SK-N-SH (cell line): ENCODE results near the gene ABAT. TPM values are rescaled to one million over a fixed set of nuclear protein-coding genes. Genes with fewer than 3 reads are reported as not detected.
A peak's percentile ranks its signal among the peaks of the same experiment; 100 is the strongest.

Experiments used
- CTCF ChIA-PET: fragments of 300-600, 350-600 bp; formaldehyde crosslinking; extraction: SDS; loops from one replicate; lab custom pipeline; 2021; lab: Yijun Ruan, JAX
- POLR2A ChIA-PET: fragments of 350-600 bp; sonication (Branson Sonifier 250); formaldehyde crosslinking; extraction: SDS; loops from one replicate; lab custom pipeline; 2020; ENCODE audit warnings: antibody characterized with exemption, inconsistent platforms; lab: Yijun Ruan, JAX
- DNase-seq: peaks from one replicate; pipeline ENCODE4 v3.0.0; 2012
- H2AFZ ChIP-seq: fragments of 200-600 bp; sonication (generic); 2 replicates; pipeline ENCODE4 v1.8.1; 2016; ENCODE audit warnings: antibody characterized with exemption, mild to moderate bottlenecking, low read depth
- H3F3A ChIP-seq: fragments of 200-600 bp; sonication (generic); replicated peaks from 2 replicates; pipeline ENCODE3; 2016; ENCODE audit warnings: antibody characterized with exemption, mild to moderate bottlenecking; ENCODE audit not compliant: insufficient read depth
- H3K27ac ChIP-seq, 2 experiments: fragments of 200-500 bp in 1 of 2; fragments of 200-600 bp in 1 of 2; sonication (Bioruptor generic) in 1 of 2; sonication (generic), shearing (Covaris generic) in 1 of 2; 2 replicates each; pipeline versions ENCODE4 v1.5.1 to v1.6.1; 2014 to 2016; ENCODE audit warnings: low read depth in 2 of 2, inconsistent platforms in 1 of 2, low read length in 1 of 2, mild to moderate bottlenecking in 1 of 2, mixed read lengths in 1 of 2
- H3K27me3 ChIP-seq: fragments of 200-600 bp; sonication (generic), shearing (Covaris generic); 2 replicates; pipeline ENCODE4 v1.6.1; 2016; ENCODE audit warnings: mixed run types; ENCODE audit not compliant: insufficient read depth
- H3K36me3 ChIP-seq, 2 experiments: fragments of 200-500 bp in 1 of 2; fragments of 200-600 bp in 1 of 2; sonication (Bioruptor generic) in 1 of 2; sonication (generic) in 1 of 2; replicated peaks in 1 of 2; 2 replicates each; pipeline versions ENCODE3 to v1.5.1; 2014 to 2016; ENCODE audit warnings: low read length in 1 of 2, mild to moderate bottlenecking in 1 of 2; ENCODE audit not compliant: insufficient read depth in 2 of 2, control insufficient read depth in 1 of 2
- H3K4me1 ChIP-seq, 2 experiments: fragments of 200-500 bp in 1 of 2; fragments of 200-600 bp in 1 of 2; sonication (Bioruptor generic) in 1 of 2; sonication (generic), shearing (Covaris generic) in 1 of 2; 2 replicates each; pipeline versions ENCODE4 v1.5.1 to v1.6.1; 2014 to 2016; ENCODE audit warnings: low read depth in 1 of 2, low read length in 1 of 2, mixed run types in 1 of 2; ENCODE audit not compliant: insufficient read depth in 2 of 2, control insufficient read depth in 1 of 2
- H3K4me2 ChIP-seq: fragments of 200-600 bp; sonication (generic), shearing (Covaris generic); 2 replicates; pipeline ENCODE4 v1.6.1; 2017; ENCODE audit warnings: mixed run types
- H3K4me3 ChIP-seq, 2 experiments: fragments of 200-500 bp in 1 of 2; fragments of 200-600 bp in 1 of 2; sonication (Bioruptor generic) in 1 of 2; sonication (generic), shearing (Covaris generic) in 1 of 2; 2 replicates each; pipeline versions ENCODE4 v1.5.1 to v1.8.1; 2014 to 2016; ENCODE audit warnings: low read depth in 2 of 2, inconsistent platforms in 1 of 2, low read length in 1 of 2, mild to moderate bottlenecking in 1 of 2, mixed read lengths in 1 of 2, moderate library complexity in 1 of 2
- H3K79me2 ChIP-seq: fragments of 200-600 bp; sonication (generic); 2 replicates; pipeline ENCODE4 v1.8.1; 2017; ENCODE audit warnings: mild to moderate bottlenecking; ENCODE audit not compliant: insufficient read depth
- H3K9ac ChIP-seq: fragments of 200-600 bp; sonication (generic); 2 replicates; pipeline ENCODE4 v1.6.1; 2017; ENCODE audit warnings: mixed run types
- H3K9me2 ChIP-seq: fragments of 200-600 bp; sonication (generic); 2 replicates; pipeline ENCODE4 v1.6.1; 2017; ENCODE audit warnings: mixed run types
- H3K9me3 ChIP-seq: fragments of 200-600 bp; sonication (generic); 2 replicates; pipeline ENCODE4 v1.6.1; 2017; ENCODE audit warnings: mixed run types, mild to moderate bottlenecking, moderate library complexity
- H4K20me1 ChIP-seq: fragments of 200-600 bp; sonication (generic); 2 replicates; pipeline ENCODE4 v1.6.1; 2017; ENCODE audit warnings: mild to moderate bottlenecking, mixed run types; ENCODE audit not compliant: insufficient read depth
- FOSL2 ChIP-seq: IDR thresholded peaks from 2 replicates; pipeline ENCODE4 v1.4.0; 2012; ENCODE audit warnings: low read depth, mild to moderate bottlenecking, moderate library complexity, borderline replicate concordance
- FOXM1 ChIP-seq: IDR thresholded peaks from 2 replicates; pipeline ENCODE4 v1.4.0; 2012; ENCODE audit warnings: low read depth, mild to moderate bottlenecking
- GABPA ChIP-seq: IDR thresholded peaks from 2 replicates; pipeline ENCODE4 v1.4.0; 2012; ENCODE audit warnings: low read depth, mild to moderate bottlenecking
- GATA2 ChIP-seq: sonication (generic); formaldehyde crosslinking; IDR thresholded peaks from 2 replicates; pipeline ENCODE4 v1.5.0; 2020; ENCODE audit warnings: mild to moderate bottlenecking, missing genetic modification reagents
- TCF12 ChIP-seq: IDR thresholded peaks from 2 replicates; pipeline ENCODE4 v1.4.0; 2012
- USF2 ChIP-seq: fragments of 150-350 bp; IDR thresholded peaks from 2 replicates; pipeline ENCODE4 v1.6.1; 2017; ENCODE audit warnings: antibody characterized with exemption, low read length, low read depth, borderline replicate concordance
- WGBS: methylation state at CpG from one replicate; pipeline ENCODE4 v1.1.6; 2017; ENCODE audit warnings: low lambda C conversion rate; 5-methylcytosine and 5-hydroxymethylcytosine counted together
- polyA plus RNA-seq, 3 experiments: library from polyadenylated mRNA; depleted of rRNA; stranded (reverse); fragments of >200 nt; gene quantifications; 2 replicates each; pipeline ENCODE4 v1.2.3, GENCODE V29; 2012
- TF ChIP-seq, protein P1 (sequence below): IDR thresholded peaks from 2 replicates; pipeline ENCODE4; 2012

ABAT gene
- polyA plus RNA-seq, 1 of the 3 experiments (the other 2 are of a cell fraction) = 4.7 TPM

DNA sequence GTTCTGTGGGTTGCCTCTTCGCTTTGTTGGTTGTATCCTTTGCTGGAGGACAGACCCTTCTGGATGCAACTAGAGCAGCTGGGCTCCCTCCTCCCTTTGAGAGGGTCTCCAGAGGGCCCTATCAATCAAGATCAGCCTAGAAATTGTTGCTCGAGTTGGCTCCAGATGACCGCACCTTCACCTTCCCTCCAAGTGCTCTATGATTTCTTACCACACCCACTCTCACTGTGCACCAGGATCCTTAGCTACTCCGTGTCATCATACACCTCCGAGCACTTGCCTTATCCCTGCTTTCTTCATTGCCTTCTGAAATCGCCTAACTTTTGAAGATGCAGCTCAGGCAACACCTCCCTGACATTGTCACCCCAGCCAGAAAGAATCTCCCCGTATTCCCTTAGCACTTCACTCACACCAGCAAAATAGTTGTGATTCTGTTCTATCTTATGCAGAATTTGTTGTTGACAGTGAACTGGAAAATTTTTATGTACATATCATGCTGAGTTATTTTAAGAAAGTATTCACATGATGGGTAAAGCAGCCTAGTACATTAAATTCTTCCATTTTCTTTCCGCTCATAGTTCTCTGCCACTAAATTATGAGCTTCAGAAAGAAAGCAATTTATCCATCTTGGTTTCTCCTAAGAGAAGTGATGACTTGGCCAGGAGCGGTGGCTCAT, 52.9 kb downstream of the ABAT start:
- ChIA-PET CTCF (interaction anchor here (0.7 to 1.0 kb wide), 2 partner anchors 14 to 153 kb away, joined by 3 to 4 read pairs; no protein-coding TSS in a partner anchor), POLR2A (no interaction called here)
- no peak overlapping the region for H3K4me2 ChIP-seq

GRCh38 chr16:8727857-8728618, 53.6 kb downstream of the ABAT start:
- 49% methylated on average over 13 of the region's 13 CpGs for WGBS
- H3K79me2 ChIP-seq = no peaks in the 10 kb centered on the region
- 0 out of 2 replicates have a peak, but pooled peaks have one; percentile 9 for TF ChIP-seq GATA2 (CRISPR knock-in tag)
- no peak for TF ChIP-seq FOXM1
- TF ChIP-seq GABPA = no peak
- no peaks in the 10 kb centered on the region for H3F3A ChIP-seq
- H3K4me2 ChIP-seq = no peak overlapping the region
- H3K4me1 ChIP-seq = no peaks in the 10 kb centered on the region; a peak in 1 of 4 replicates
- H3K27ac ChIP-seq = no peak overlapping the region
- no peak overlapping the region for H3K9ac ChIP-seq
- H3K4me3 ChIP-seq = no peak overlapping the region
- H4K20me1 ChIP-seq = no peaks in the 10 kb centered on the region
- no peaks in the 10 kb centered on the region for H3K9me3 ChIP-seq
- no peaks in the 10 kb centered on the region for H3K27me3 ChIP-seq
- no peaks in the 10 kb centered on the region for H3K36me3 ChIP-seq
- CTCF ChIA-PET = interaction anchor here (1.0 kb wide), 1 partner anchor 15 kb away, joined by 4 read pairs; no protein-coding TSS in a partner anchor
- POLR2A ChIA-PET = no interaction called here
- no peak overlapping the region for H2AFZ ChIP-seq
- DNase-seq = no peak
- no peaks in the 10 kb centered on the region for H3K9me2 ChIP-seq

More for the DNA sequence above, 52.9 kb downstream of the ABAT start:
- Histone ChIP-seq H3K9ac (no peak overlapping the region), H3K79me2 (no peaks in the 10 kb centered on the region), H2AFZ (no peak overlapping the region), H3K9me2 (no peaks in the 10 kb centered on the region), H3F3A (no peaks in the 10 kb centered on the region), H3K27ac (no peak overlapping the region), H3K27me3 (no peaks in the 10 kb centered on the region), H3K36me3 (no peaks in the 10 kb centered on the region), H3K4me1 (peaks cover 0 to 6% of the 10 kb centered on the region in 2 experiments; a peak in 2 of 4 replicates), H3K4me3 (no peak overlapping the region), H4K20me1 (no peaks in the 10 kb centered on the region), H3K9me3 (no peaks in the 10 kb centered on the region)
- WGBS = 56% methylated on average over 9 of the region's 9 CpGs
- DNase-seq = no peak
- TF ChIP-seq TCF12 = no peak
- no peak for TF ChIP-seq USF2
- no peak for TF ChIP-seq FOSL2
- TF ChIP-seq, protein P1, sequence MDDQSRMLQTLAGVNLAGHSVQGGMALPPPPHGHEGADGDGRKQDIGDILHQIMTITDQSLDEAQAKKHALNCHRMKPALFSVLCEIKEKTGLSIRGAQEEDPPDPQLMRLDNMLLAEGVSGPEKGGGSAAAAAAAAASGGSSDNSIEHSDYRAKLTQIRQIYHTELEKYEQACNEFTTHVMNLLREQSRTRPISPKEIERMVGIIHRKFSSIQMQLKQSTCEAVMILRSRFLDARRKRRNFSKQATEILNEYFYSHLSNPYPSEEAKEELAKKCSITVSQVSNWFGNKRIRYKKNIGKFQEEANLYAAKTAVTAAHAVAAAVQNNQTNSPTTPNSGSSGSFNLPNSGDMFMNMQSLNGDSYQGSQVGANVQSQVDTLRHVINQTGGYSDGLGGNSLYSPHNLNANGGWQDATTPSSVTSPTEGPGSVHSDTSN = no peak
- no peak for TF ChIP-seq GATA2 (CRISPR knock-in tag)
